HepG2 (cell line): ENCODE results near the gene IPO13. TPM values are rescaled to one million over a fixed set of nuclear protein-coding genes. Genes with fewer than 3 reads are reported as not detected.

ENCODE experiments used
- ATF2 ChIP-seq: sonication (generic); formaldehyde crosslinking; IDR thresholded peaks from 2 replicates; pipeline ENCODE4 v1.4.0; 2020; ENCODE audit warnings: missing genetic modification reagents
- CHD4 ChIP-seq: fragments of 200-600 bp; sonication (generic); IDR thresholded peaks from 2 replicates; pipeline ENCODE4 v1.7.0; 2017; ENCODE audit warnings: mild to moderate bottlenecking, low read length, borderline replicate concordance
- LRRFIP1 ChIP-seq: sonication (generic); formaldehyde crosslinking; conservative IDR thresholded peaks from 2 replicates; pipeline ENCODE4 v1.4.0; 2020; ENCODE audit warnings: missing genetic modification reagents
- MYNN ChIP-seq: sonication (generic); formaldehyde crosslinking; IDR thresholded peaks from 2 replicates; pipeline ENCODE4 v1.4.0; 2020; ENCODE audit warnings: mild to moderate bottlenecking, low read depth, missing genetic modification reagents
- NAIF1 ChIP-seq: sonication (generic); formaldehyde crosslinking; IDR thresholded peaks from 2 replicates; pipeline ENCODE4 v1.5.0; 2020; ENCODE audit warnings: mild to moderate bottlenecking, missing genetic modification reagents, borderline replicate concordance
- NCOA5 ChIP-seq: sonication (generic); formaldehyde crosslinking; IDR thresholded peaks from 2 replicates; pipeline ENCODE4 v1.4.0; 2020; ENCODE audit warnings: missing genetic modification reagents
- NFATC3 ChIP-seq: sonication (generic); formaldehyde crosslinking; IDR thresholded peaks from 2 replicates; pipeline ENCODE4 v1.5.1; 2020; ENCODE audit warnings: mild to moderate bottlenecking, missing genetic modification reagents
- POGK ChIP-seq: sonication (generic); formaldehyde crosslinking; conservative IDR thresholded peaks from 2 replicates; pipeline ENCODE4 v1.8.0; 2022; ENCODE audit warnings: mild to moderate bottlenecking, moderate library complexity, missing genetic modification reagents
- SP140L ChIP-seq: sonication (generic); formaldehyde crosslinking; IDR thresholded peaks from 2 replicates; pipeline ENCODE4 v1.4.0; 2020; ENCODE audit warnings: missing genetic modification reagents, borderline replicate concordance
- TEAD2 ChIP-seq: sonication (generic); formaldehyde crosslinking; IDR thresholded peaks from 2 replicates; pipeline ENCODE4 v1.9.0; 2021; ENCODE audit warnings: missing genetic modification reagents
- THAP8 ChIP-seq: sonication (generic); formaldehyde crosslinking; IDR thresholded peaks from 2 replicates; pipeline ENCODE4 v1.5.1; 2020; ENCODE audit warnings: missing genetic modification reagents, mild to moderate bottlenecking, borderline replicate concordance
- ZNF343 ChIP-seq: sonication (generic); formaldehyde crosslinking; IDR thresholded peaks from 2 replicates; pipeline ENCODE4 v1.4.0; 2020; ENCODE audit warnings: mild to moderate bottlenecking, missing genetic modification reagents
- ZNF616 ChIP-seq: sonication (generic); formaldehyde crosslinking; IDR thresholded peaks from 2 replicates; pipeline ENCODE4 v1.5.0; 2020; ENCODE audit warnings: low read depth, mild to moderate bottlenecking, missing genetic modification reagents
- ZNF7 ChIP-seq: IDR thresholded peaks from 2 replicates; pipeline ENCODE4 v1.6.1; 2016; ENCODE audit warnings: missing biosample characterization, missing genetic modification reagents
- ZNF766 ChIP-seq: sonication (generic); formaldehyde crosslinking; IDR thresholded peaks from 2 replicates; pipeline ENCODE4 v1.5.0; 2020; ENCODE audit warnings: missing genetic modification reagents, borderline replicate concordance
- ZNF784 ChIP-seq: sonication (generic); formaldehyde crosslinking; IDR thresholded peaks from 2 replicates; pipeline ENCODE4 v1.5.1; 2020; ENCODE audit warnings: missing genetic modification reagents, mild to moderate bottlenecking, borderline replicate concordance
- ZNF816 ChIP-seq: sonication (generic); formaldehyde crosslinking; IDR thresholded peaks from 2 replicates; pipeline ENCODE4 v1.8.0; 2022; ENCODE audit warnings: missing genetic modification reagents, mild to moderate bottlenecking, borderline replicate concordance
- polyA plus RNA-seq, 8 experiments: library from polyadenylated mRNA; depleted of rRNA in 3 of 8; stranded (reverse) in 7 of 8; unstranded in 1 of 8; fragments of >200 nt; fragmentation: Illumina TruSeq in 4 of 8; extraction: Trizol in 4 of 8; gene quantifications; 2 replicates each; pipeline versions ENCODE4 v1.2.1 to v1.2.3, GENCODE V29; 2011 to 2016; ENCODE audit warnings: low read depth in 4 of 8, missing spikeins in 1 of 8, mixed read lengths in 1 of 8; ENCODE audit not compliant: insufficient read depth in 1 of 8
- total RNA-seq, 5 experiments: library from RNA; depleted of rRNA; stranded (reverse); fragments of >200 nt; fragmentation: Illumina TruSeq; extraction: Trizol; gene quantifications; 2 replicates each; pipeline ENCODE4 v1.2.3, GENCODE V29; 2016; ENCODE audit warnings: low read depth in 1 of 5

IPO13 gene
- total and polyA plus RNA-seq, 2 of the 13 experiments (the other 11 are each of a cell fraction or from before 2014, with no cell fraction given), result 12.9 to 15.6 TPM

GRCh38 chr1:43980255-43981134 is 33.7 kb downstream of the IPO13 start (continued):
- TF ChIP-seq ZNF784 (CRISPR knock-in tag) (no peak), ZNF7 (no peak), MYNN (CRISPR knock-in tag) (no peak), ZNF343 (CRISPR knock-in tag) (peak; percentile 70; the same call in 1 of the 2 replicates), NCOA5 (no peak), CHD4 (no peak), NFATC3 (CRISPR knock-in tag) (no peak), ATF2 (CRISPR knock-in tag) (no peak), POGK (CRISPR knock-in tag) (no peak), LRRFIP1 (CRISPR knock-in tag) (no peak), SP140L (CRISPR knock-in tag) (no peak), ZNF616 (CRISPR knock-in tag) (no peak), TEAD2 (CRISPR knock-in tag) (no peak), ZNF766 (CRISPR knock-in tag) (no peak), ZNF816 (CRISPR knock-in tag) (no peak), THAP8 (CRISPR knock-in tag) (no peak), NAIF1 (CRISPR knock-in tag) (no peak)
